GM12872 (cell line): ENCODE results near the gene TMC6.

Experiments used
- TF ChIP-seq, protein P1 (sequence below): IDR thresholded peaks from 3 replicates; pipeline ENCODE4 v1.5.1; 2011; ENCODE audit warnings: low read depth, mild to moderate bottlenecking, low read length, moderate library complexity; ENCODE audit not compliant: insufficient read depth

Gene TMC6

DNA sequence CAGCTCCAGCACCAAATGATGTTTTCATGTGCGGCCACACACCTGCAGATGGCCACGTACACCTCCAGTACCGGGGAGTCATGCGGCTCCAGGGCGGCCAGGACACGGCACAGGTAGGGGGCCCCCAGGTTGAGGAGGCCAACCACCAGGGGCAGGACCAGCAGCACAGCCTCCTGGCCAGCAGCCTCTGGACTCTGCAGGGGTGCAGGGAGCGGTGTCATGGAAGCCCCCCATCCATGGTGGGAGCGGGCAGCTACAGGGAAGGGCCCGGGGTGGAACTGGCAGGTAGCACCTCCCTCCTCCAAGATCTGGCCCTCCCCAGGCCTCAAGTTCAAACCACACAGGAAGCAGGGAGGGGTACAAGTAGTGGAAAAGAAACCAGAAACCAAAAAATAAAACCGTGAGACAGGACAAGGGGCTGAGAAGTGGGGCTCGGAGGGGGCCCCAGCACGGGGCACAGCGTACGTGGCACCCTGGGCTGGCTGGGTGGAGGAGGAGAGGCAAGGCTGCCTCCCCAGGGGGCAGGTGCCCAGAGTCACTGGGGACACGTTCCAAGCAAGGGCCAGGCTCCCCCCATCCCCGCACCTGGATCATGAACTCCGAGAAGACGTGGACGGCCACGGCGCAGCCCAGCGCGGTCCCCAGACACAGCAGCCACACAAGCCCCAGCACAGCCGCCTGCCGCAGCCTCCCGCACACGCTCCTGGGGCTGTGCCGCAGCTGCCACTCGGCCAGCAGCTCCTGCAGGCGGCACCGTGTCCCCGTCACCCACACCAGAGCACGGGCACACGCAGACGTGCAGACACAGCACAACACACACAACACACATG lies 7.4 kb downstream of the TMC6 start:
- TF ChIP-seq, protein P1, sequence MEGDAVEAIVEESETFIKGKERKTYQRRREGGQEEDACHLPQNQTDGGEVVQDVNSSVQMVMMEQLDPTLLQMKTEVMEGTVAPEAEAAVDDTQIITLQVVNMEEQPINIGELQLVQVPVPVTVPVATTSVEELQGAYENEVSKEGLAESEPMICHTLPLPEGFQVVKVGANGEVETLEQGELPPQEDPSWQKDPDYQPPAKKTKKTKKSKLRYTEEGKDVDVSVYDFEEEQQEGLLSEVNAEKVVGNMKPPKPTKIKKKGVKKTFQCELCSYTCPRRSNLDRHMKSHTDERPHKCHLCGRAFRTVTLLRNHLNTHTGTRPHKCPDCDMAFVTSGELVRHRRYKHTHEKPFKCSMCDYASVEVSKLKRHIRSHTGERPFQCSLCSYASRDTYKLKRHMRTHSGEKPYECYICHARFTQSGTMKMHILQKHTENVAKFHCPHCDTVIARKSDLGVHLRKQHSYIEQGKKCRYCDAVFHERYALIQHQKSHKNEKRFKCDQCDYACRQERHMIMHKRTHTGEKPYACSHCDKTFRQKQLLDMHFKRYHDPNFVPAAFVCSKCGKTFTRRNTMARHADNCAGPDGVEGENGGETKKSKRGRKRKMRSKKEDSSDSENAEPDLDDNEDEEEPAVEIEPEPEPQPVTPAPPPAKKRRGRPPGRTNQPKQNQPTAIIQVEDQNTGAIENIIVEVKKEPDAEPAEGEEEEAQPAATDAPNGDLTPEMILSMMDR: no peak

DNA sequence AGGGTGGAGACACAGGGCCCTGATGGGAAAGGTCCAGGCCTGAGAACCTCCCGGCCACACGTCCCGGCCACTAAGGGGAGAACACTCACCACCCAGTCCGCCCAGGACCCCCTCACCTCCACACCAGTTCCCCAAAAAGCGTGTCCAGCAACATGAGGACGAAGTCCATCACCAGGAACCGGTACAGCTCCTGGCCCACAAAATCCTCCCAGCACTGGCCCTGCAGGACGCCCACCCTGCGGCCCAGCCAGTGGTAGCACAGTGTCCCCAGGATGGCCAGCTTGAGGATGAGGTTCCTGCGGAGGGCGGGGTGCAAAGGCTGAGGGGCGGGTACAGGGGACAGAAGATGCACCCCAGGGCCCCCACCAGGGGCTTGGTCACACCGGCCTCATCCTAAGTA lies 8.0 kb downstream of the TMC6 start:
- TF ChIP-seq, protein P1: no peak

DNA sequence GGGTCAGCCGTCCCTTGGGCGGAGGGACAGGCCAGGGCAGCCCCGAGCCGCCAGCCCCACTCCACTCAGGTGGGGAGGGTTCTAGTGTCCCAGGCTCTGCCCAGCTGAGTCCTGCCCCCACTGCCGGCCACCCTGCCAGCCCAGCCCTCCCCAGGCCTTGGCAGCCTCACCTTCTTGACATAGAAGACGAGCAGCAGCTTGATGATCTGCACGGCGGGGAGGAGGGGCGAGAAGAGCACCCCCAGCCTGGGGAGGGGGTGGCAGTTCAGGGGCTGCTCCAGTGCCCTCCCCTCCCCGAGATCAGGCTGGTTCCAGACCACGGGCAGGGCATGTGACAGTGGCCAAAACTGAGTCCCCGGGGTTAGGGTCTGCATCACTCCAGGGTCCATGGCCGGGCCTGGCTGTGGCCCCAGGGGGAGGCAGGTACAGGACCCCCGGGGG lies 9.7 kb downstream of the TMC6 start:
- TF ChIP-seq, protein P1: no peak

DNA sequence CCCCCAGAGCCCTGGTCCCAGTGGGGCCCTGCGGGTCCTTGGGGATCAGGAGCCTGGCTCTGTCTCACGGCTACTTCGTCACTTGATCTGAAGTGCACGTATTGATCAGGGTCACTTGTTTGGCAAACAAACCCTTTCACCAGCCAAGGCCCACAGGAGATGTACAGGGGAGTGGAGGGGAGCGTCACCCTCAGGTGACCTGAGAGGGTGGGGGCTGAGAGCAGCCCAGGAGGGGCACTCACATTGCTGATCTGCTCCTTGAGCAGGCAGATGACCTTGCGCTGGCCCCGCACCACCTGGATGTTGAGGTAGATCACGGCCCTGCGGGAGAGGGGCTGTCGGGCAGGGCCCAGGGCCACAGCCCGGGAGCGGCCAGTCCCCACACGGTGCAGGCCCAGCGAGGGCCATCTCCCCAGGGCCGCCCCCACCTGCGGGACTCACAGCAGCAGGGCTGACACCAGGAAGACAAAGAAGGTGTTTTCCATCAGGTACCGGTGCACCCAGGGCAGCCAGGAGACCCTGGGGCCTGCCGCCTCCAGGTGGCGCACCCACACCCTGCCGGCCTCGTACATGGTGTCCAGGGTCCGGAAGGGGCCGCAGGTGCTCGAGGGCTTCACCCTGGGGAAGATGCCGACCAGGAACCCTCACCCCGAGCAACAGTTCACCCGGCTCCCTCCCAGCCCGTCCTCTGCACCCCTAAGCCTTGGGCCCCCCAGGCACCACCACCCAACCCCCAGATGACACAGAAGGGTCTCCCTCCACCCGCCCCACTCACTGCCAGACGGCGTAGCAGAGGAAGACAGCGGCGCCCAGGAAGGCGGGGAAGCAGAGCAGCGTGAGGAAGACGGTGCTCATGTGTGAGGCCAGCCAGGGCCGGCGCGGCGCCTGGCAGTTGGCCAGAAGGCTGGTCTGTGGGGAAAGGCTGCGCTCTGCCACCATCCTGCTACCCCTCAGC lies 11.3 kb downstream of the TMC6 start:
- TF ChIP-seq, protein P1: peak; percentile 39; the same call in 2 of the 3 replicates

DNA sequence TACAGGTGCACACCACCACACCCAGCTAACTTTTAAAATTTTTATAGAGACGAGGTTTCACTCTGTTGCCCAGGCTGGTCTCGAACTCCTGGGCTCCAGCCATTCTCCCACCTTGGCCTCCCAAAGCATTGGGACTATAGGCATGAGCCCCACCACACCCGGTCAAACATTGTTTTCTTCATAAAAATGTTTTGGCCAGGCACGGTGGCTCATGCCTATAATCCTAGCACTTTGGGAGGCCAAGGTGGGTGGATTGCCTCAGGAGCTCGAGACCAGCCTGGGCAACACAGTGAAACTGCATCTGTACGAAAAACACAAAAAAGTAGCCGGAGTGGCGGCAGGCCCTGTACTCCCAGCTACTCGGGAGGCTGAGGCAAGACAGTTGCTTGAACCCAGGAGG lies 12.1 kb downstream of the TMC6 start:
- TF ChIP-seq, protein P1: no peak

DNA sequence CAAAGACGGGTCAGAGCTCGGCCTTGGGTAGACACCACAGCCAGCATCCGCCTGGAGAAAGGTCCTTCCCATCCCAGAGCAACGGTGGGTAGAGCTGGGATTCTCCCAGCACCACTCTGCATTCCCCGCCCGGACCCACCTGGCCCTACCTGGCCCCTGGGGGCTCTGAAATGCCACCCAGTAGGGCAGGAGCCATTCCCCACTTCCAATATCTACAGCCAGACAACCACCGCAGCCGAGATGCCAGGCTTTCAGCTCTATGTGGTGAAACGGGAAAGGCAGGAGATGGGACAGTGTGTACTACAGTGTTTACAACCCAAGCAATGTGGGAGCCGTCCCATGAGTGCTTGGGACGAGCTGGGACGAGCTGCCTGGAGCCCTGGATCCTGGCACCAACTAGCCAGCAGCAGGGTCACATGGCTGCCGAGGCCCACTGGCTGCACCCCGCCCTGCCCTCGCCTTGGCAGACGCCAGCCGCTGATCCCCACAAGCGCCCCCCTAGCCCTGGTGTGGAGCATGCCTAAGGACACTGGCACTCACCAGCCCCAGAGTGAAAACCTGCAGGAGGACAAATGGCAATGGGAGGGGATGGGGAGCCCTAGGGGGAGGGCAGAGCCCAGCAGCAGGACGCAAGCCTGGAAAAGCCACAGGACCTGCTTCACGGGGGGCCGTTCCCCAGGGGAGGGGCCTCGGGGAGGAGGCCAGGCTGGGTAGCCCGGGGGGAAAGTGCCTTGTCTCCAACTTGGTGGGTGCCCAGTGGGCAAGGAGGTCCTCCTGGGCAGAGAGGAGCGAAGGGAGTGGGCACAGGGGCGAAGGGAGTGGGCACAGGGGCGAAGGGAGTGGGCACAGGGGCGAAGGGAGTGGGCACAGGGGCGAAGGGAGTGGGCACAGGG lies 13.5 kb downstream of the TMC6 start:
- TF ChIP-seq, protein P1: no peak
